Measurements from ENCODE around the gene CDC14A.

The CDC14A gene

GRCh38 chr1:100499194-100499811 lies 147.0 kb downstream of the CDC14A start:
- DNase-seq = no peak

GRCh38 chr1:100502052-100502792 lies 149.9 kb downstream of the CDC14A start:
- DNase-seq = no peak

DNA sequence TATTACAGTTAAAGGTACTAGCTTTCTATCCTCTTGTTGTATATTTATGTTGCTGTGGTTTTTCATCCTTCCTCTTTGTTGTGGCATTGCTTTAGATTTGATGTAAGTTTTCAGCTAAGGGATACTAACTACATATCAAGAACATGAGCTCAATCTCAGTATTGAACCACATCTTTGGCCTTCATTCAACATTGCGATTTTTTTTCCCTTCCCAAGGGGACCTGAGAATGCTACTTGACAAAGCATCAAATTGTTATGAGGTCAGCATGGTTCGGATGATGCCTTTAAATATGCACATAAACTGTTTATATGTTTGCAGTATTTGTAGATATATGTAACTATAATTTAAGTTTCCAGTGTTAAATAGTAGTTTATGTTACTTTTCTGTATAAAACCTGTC lies 153.9 kb downstream of the CDC14A start:
- DNase-seq = no peak

DNA sequence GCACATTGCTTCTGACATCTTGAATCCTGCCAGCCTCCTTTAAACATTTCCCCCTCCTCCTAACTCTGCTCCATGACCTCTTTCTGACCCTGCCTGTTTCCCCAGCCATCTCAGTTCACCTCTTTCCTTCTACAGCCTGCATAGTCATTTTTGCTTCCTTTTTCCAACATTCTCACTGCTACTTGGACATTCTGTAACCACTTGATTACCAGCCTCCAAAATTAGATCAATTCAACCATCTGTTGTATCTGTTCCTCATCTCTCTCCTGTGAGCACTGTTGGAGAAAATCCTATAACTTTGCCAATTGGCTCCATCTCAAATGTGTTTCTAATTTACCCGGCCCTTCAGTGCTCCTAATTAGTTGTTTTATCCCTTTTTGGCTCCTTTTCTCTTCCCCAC lies 158.1 kb downstream of the CDC14A start:
- DNase-seq = no peak

GRCh38 chr1:100511058-100511457 lies 158.8 kb downstream of the CDC14A start:
- no peak for DNase-seq

GRCh38 chr1:100511773-100512172 lies 159.5 kb downstream of the CDC14A start:
- DNase-seq = no peak

- DNase-seq = no peak
These were observed 160.6 kb downstream of the CDC14A start for GRCh38 chr1:100512803-100513352.

DNA sequence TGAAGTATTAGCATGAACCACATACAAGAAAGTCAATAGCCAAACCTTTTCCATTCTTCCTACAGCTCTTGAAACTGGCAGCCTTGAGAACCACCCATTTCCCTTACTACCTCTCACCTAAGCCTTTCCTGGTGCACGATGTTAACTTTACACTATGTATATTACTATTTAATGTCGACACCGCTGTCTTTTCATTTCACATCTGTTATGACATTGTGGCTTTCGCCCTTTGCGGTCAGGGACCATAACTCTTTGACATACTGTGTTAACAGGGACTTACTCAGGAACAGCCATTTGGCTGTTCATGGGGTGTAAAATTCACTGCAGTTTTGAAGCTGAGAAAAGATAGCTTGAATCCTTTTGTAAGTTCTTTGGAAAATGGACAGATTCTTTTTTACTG lies 164.6 kb downstream of the CDC14A start:
- no peak for DNase-seq

- no peak for DNase-seq
These were observed 165.2 kb downstream of the CDC14A start for GRCh38 chr1:100517515-100517914.

DNA sequence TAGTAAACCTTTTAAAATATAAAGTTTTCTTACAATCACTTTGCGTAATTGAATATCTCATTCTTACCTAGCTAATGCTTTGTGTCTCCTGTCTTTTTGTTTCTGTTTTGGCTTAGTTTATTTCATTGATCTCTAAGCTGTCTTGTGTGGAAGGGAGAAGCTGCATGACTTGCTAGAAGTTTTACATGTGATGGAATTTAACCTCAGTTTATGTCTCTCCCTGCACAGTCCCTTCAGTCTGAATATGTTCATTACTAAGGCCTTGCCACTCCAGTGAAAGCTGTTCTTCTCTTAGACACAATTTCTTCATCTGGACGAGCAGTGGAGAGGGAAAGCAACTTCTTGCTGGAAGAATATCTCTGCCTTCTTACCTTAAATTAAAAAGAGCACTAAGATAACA lies 165.7 kb downstream of the CDC14A start:
- DNase-seq = no peak

DNA sequence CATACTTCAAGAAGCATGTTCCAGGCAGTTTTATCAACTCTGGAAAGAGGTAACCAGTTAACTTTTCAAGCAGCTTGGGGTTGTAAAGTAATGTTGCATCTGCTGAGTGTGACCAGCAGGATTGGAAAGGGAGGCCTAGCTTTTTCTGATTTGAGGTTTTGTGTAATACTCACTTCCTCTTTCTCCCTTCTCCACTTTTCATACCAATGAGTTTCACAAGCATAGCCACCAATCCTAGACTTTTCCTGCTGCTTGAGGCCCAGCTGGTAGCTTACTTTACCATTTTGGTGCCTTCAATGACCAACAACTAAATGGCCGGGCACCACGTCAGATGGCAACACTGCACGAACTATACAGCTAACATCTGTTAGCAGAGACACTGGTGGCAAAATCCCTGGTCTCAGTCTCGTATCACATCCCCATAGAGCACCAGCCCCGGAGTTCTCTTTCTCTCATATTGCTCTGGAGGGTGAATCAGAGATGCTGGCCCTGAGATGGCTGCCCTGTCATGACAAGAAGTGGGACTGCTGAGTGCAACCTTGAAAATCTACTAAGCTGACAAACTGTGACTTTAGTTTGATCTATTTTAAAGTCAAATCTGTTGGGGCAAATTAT lies 170.8 kb downstream of the CDC14A start:
- no peak for DNase-seq

DNA sequence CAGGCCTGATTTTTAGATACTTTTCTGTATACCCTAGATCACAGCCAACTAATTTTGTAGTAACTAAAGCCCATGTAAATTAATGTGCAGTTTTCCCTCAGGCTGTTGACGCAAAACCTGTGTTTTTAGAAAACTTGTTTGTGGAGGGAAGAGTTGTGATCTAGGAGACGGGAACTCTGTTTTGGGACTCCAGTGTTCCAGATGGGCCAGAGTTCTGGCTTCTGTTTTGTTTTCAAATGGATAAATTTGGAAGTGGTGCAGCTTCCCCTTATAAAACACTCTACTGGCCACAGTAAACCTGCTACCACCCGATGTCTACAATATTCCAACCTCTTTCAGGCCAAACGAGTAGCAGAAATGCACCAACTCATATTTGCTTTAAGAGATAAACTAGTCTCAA lies 172.0 kb downstream of the CDC14A start:
- DNase-seq = no peak

DNA sequence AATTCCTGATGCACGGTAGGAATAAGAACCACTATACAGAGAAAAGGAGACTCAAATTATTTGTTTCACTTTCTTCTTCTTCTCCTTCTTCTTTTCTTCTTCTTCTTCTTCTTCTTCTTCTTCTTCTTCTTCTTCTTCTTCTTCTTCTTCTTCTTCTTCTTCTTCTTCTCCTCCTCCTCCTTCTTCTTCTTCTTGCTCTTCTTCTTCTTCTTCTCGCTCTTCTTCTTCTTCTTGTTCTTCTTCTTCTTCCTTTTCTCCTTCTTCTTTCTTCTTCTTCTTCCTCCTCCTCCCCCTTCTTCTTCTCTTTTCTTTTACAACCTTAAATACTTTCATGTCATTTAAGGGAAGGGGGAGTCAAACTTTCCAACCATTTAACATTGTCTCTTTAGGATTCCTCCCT lies 174.6 kb downstream of the CDC14A start:
- DNase-seq = no peak

GRCh38 chr1:100528871-100529270 lies 176.6 kb downstream of the CDC14A start:
- no peak for DNase-seq

GRCh38 chr1:100530141-100530540 lies 177.8 kb downstream of the CDC14A start:
- DNase-seq = no peak

DNA sequence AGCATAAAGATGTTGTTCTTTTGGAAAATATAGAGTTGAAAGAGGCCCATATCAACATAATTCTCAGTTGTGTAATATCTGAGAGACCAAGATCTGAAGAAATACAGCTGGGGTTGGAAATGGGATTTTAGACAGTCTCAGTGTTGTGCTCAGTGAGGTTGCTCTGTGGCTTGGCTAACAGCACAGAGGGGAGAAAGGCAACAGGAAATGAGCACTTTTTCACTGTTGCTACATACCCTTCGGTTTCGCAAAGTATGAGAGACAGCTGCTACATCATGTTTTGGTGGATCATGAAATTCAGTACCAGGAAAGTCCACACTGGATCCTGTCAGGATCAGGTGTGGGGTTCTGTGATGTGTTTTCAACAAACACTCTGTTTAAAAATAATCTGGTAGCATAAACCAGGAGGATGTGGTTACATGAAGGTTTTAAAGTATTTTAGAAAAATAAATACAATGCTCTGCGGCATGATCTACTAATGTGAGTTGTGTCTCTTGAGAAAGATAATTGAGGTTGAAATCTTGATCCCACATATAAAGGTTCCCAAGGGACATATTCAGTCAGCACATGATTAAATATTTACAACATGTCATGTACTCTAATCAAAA lies 178.7 kb downstream of the CDC14A start:
- DNase-seq = peak; percentile 53

DNA sequence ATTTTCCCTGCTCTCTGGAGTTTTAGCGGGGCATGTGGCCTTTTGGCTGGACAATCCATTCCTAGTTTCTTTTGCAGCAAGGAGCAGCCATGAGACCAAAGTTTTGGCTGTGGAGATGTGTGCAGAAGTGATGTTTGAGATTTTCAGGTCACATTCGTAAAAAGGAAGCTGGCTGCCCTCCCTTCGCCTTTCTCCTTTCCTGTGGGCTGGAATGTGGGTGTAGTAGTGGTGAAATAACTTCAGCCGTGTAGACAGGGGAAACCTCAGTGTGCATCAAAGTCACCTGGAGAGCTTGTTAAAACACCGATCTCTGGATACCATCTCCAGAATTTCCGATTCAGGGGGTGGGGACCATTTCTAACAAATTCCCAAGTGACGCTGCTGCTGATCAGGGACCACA lies 180.3 kb downstream of the CDC14A start:
- no peak for DNase-seq

GRCh38 chr1:100535264-100535663 lies 183.0 kb downstream of the CDC14A start:
- DNase-seq = no peak

DNA sequence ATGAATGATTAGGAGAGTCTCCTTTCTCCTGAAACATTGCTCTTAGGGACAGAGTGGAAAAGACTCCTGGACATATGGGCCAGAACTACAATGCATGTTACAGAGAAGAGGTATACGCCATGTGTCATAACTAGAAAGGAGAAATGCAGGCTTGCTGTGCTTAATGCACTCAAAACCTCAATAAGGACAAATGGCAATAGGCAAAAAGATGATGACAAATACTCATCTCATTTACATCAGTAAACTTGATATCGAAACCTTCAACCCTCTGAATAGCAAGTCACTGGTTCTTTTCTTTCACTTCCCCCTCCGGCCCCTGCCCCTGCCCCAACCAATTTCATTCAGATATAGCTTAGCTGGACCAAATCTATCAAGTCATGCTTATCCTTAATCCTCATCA lies 183.7 kb downstream of the CDC14A start:
- no peak for DNase-seq

DNA sequence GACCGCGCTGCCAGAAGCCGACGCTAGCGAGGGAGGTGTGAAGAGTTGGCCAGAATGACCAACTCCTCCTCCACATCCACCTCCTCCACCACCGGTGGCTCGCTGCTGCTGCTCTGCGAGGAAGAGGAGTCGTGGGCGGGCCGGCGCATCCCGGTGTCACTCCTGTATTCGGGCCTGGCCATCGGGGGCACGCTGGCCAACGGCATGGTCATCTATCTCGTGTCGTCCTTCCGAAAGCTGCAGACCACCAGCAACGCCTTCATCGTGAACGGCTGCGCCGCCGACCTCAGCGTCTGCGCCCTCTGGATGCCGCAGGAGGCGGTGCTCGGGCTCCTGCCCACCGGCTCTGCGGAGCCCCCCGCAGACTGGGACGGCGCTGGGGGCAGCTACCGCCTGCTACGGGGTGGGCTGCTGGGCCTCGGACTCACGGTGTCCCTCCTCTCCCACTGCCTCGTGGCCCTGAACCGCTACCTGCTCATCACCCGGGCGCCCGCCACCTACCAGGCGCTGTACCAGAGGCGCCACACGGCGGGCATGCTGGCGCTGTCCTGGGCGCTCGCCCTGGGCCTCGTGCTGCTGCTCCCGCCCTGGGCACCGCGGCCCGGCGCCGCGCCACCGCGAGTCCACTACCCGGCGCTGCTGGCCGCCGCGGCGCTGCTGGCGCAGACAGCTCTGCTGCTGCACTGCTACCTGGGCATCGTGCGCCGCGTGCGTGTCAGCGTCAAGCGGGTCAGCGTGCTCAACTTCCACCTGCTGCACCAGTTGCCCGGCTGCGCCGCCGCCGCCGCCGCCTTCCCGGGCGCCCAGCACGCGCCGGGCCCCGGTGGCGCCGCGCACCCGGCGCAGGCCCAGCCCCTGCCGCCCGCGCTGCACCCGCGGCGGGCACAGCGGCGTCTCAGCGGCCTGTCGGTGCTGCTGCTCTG lies 186.9 kb downstream of the CDC14A start:
- DNase-seq = peak; percentile 19

- DNase-seq = no peak
These were observed 187.7 kb downstream of the CDC14A start for GRCh38 chr1:100539836-100540536.

- DNase-seq = no peak
These were observed 190.0 kb downstream of the CDC14A start for GRCh38 chr1:100542285-100542684.

Data from CD4-positive, alpha-beta T cell treated with Interleukin-15 for 1 hour (primary cell).